Neutrophil (primary cell): ENCODE results near the gene TMC3.
"Not testable (repeated sequence)": the region's sequence is repeated elsewhere in the genome, so short reads cannot be mapped to it uniquely, and the experiment has no call there.

Experiments used
- H3K27ac ChIP-seq: fragments of 200-600 bp; sonication (generic); 2 replicates; pipeline ENCODE4 v1.5.1; 2016; ENCODE audit warnings: mild to moderate bottlenecking, moderate library complexity
- H3K27me3 ChIP-seq: fragments of 200-600 bp; sonication (generic); 2 replicates; pipeline ENCODE4 v1.6.0; 2016; ENCODE audit warnings: mild to moderate bottlenecking
- H3K36me3 ChIP-seq: fragments of 200-600 bp; sonication (generic); 2 replicates; pipeline ENCODE4 v1.5.1; 2017
- H3K4me1 ChIP-seq, 2 experiments: fragments of 200-600 bp in 1 of 2; sonication (generic) in 1 of 2; 1 replicate in 1 of 2; 2 replicates in 1 of 2; pipeline versions ENCODE4 v1.5.1 to v1.6.1; 2013 to 2016; ENCODE audit warnings: low read depth in 1 of 2, low read length in 1 of 2, mild to moderate bottlenecking in 1 of 2, moderate library complexity in 1 of 2; ENCODE audit not compliant: control insufficient read depth in 1 of 2, insufficient read depth in 1 of 2
- H3K4me3 ChIP-seq, 2 experiments: fragments of 200-600 bp in 1 of 2; sonication (generic) in 1 of 2; 1 replicate in 1 of 2; 2 replicates in 1 of 2; pipeline ENCODE4 v1.5.1; 2013 to 2016; ENCODE audit warnings: low read depth in 1 of 2, low read length in 1 of 2, mild to moderate bottlenecking in 1 of 2, moderate library complexity in 1 of 2
- H3K9me3 ChIP-seq: fragments of 200-600 bp; sonication (generic); 2 replicates; pipeline ENCODE4 v1.5.1; 2016
- TF ChIP-seq, protein P1 (sequence below): fragments of 200-600 bp; sonication (generic); IDR thresholded peaks from 2 replicates; pipeline ENCODE4 v1.5.1; 2016; ENCODE audit warnings: antibody characterized with exemption

TMC3 gene

DNA sequence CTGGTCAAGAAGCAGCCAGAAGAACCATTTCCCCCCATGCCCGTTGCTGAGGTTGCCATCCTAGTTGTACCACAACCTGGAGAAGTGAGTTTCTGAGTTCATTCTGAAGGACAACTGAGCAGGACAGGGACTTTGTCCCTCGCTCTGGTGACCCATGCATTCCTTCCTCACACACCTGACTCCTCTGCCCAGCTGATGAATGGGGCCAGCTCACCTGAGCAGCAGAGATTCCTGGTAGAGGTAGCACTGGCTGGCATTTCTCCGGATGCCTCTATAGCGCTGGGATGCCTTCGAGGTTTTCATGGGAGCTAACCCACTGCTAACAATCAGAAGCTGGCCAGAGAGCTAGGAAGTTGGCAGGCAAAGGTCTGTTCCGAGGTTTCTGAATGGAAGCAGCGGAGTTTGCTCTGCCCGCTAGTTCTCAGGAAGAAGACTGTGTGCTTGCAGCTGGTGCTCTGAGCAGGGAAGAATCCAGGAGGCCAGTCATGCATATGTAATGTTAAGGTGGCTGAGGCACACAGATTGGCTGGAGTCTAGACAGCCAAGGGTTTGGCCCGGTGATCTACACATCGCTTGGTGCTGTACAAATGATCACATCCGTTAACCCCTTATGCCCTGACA, at the start of gene TMC3:
Gene TMC3 (minus strand): TSS at position 439 of the 621 bp plus-strand sequence. CDS start 136 bp downstream, at position 303.
- Histone ChIP-seq H3K4me1 (no peaks in the 10 kb centered on the region), H3K9me3 (no peaks in the 10 kb centered on the region), H3K4me3 (no peak within 1 kb of the TSS), H3K36me3 (peaks cover 15% of the 10 kb centered on the region), H3K27ac (no peak within 1 kb of the TSS), H3K27me3 (no peaks in the 10 kb centered on the region)
- TF ChIP-seq, protein P1, sequence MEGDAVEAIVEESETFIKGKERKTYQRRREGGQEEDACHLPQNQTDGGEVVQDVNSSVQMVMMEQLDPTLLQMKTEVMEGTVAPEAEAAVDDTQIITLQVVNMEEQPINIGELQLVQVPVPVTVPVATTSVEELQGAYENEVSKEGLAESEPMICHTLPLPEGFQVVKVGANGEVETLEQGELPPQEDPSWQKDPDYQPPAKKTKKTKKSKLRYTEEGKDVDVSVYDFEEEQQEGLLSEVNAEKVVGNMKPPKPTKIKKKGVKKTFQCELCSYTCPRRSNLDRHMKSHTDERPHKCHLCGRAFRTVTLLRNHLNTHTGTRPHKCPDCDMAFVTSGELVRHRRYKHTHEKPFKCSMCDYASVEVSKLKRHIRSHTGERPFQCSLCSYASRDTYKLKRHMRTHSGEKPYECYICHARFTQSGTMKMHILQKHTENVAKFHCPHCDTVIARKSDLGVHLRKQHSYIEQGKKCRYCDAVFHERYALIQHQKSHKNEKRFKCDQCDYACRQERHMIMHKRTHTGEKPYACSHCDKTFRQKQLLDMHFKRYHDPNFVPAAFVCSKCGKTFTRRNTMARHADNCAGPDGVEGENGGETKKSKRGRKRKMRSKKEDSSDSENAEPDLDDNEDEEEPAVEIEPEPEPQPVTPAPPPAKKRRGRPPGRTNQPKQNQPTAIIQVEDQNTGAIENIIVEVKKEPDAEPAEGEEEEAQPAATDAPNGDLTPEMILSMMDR, result no peak

DNA sequence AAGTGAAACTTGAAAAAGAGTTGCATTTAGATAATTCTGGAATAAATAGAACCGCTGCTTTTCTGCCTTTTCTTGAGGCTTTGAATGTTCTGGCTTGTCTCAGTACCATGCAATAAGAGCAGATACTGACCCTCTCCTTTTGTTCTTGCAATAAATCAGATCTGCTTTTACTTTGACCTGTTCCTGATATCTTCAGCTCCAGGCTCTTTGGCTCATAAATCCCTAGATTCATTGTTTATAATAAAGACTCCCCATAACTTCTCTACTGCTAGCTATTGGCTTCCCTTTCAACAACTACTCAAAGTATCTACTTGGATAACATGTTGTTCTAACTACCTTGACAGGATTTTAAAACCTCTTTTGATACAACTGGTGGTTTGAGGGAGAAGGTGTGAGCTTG, 47.4 kb upstream of the TMC3 start:
- Histone ChIP-seq H3K4me3 (no peak overlapping the region), H3K4me1 (no peaks in the 10 kb centered on the region), H3K9me3 (no peaks in the 10 kb centered on the region), H3K27ac (no peak overlapping the region), H3K27me3 (no peaks in the 10 kb centered on the region), H3K36me3 (no peaks in the 10 kb centered on the region)
- TF ChIP-seq, protein P1, result no peak

DNA sequence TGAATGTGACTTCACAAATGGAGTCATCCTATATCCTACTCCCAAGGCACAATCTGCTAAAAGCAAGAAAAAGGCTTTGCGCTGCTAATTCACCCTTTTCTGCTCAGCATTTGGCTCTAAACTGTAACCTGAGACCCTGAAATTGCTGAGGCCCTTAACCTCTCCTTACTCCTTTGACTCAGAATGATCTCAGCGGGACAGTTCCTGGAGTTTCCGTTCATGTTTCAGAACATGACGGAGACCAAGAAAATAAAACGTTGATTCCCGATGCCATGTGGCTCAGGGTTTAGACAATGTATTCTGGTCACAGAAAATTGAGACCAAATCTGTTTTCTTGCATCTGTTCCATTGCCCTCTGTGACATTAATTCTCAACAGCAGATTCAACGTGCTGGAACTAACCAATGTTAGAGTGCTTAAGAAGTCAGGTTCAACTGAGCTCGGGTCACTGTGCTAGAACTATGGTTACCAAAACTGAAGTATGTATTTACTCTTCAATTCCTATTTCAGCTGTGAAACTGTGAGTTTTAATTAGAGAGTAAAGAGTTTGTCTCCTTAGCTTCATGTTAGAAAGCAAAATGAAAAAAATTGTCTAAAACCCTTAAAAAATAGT, 45.4 kb upstream of the TMC3 start:
- no peaks in the 10 kb centered on the region for H3K9me3 ChIP-seq
- TF ChIP-seq, protein P1, result no peak
- H3K27me3 ChIP-seq, result no peaks in the 10 kb centered on the region
- H3K36me3 ChIP-seq, result no peaks in the 10 kb centered on the region
- no peak overlapping the region for H3K4me3 ChIP-seq
- H3K27ac ChIP-seq, result no peak overlapping the region
- no peaks in the 10 kb centered on the region for H3K4me1 ChIP-seq

DNA sequence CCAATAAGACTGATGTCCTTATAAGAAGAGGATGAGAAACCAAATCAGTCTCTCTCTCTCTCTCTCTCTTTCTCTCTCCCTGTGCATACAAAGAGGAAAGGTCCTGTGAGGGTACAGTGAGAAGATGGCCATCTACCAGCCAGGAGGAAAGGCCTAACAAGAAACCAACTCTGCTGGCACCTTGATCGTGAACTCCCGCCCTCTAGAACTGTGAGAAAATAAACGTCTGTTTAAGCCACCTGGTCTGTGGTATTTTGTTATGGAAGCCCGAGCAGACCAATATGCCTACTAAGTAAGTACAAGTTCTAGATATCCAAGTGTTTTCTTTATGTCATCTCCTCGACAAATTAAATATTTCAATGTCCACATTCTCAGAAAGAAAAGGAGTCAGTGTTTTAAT, 44.9 kb upstream of the TMC3 start:
- TF ChIP-seq, protein P1, result no peak
- Histone ChIP-seq H3K27ac (no peak overlapping the region), H3K4me3 (no peak overlapping the region), H3K4me1 (no peaks in the 10 kb centered on the region), H3K27me3 (peaks cover 5% of the 10 kb centered on the region), H3K36me3 (no peaks in the 10 kb centered on the region), H3K9me3 (no peaks in the 10 kb centered on the region)

DNA sequence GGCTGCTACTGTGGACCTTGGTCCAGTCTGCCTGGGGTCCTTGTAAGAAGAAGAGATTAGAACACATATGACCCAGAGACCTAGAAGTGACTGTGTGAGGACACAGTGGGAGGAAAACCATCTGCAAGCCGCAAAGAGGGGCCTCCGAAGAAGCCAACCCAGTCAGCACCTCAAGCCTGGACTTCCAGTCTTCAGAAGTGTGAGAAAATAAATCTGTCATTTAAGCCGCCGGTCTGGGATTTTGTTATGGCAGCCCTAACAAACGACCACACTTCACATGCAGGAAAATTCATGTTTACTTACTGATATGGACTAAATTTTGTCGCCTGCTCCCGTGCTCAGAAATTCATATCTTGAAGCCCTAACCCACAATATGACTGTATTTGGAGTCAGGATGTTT, 44.4 kb upstream of the TMC3 start:
- H3K4me1 ChIP-seq, result no peaks in the 10 kb centered on the region
- no peaks in the 10 kb centered on the region for H3K9me3 ChIP-seq
- TF ChIP-seq, protein P1, result no peak
- no peaks in the 10 kb centered on the region for H3K36me3 ChIP-seq
- H3K27ac ChIP-seq, result no peak overlapping the region
- H3K4me3 ChIP-seq, result no peak overlapping the region
- H3K27me3 ChIP-seq, result peaks cover 7% of the 10 kb centered on the region

DNA sequence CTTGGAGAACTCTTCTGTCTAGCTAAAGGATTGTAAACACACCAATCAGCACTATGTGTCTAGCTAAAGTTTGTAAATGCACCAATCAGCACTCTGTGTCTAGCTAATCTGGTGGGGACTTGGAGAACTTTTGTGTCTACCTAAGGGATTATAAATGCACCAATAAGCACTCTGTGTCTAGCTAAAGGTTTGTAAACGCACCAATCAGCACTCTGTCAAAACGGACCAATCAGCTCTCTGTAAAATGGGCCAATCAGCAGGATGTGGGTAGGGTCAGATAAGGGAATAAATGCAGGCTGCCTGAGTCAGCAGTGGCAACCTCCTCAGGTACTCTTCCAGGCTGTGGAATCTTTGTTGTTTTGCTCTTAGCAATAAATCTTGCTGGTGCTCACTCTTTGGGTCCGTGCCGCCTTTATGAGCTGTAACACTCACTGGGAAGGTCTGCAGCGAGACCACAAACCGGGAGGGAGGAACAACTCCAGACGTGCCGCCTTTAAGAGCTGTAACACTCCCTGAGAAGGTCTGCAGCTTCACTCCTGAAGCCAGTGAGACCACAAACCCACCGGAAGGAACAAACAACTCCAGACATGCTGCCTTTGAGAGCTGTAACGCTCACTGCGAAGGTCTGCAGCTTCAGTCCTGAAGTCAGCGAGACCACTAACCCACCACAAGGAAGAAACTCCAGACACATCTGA, 40.4 kb upstream of the TMC3 start:
- H3K9me3 ChIP-seq, H3K27ac ChIP-seq, H3K36me3 ChIP-seq, H3K27me3 ChIP-seq, H3K4me1 ChIP-seq, H3K4me3 ChIP-seq: not testable (repeated sequence)
